IPS-15b (cell line): Measurements from ENCODE around the gene GJC2.

Experiments used
- H3K27me3 ChIP-seq: one replicate; pipeline ENCODE4 v1.6.1; 2013; ENCODE audit warnings: low read length; ENCODE audit not compliant: control insufficient read depth, insufficient read depth
- H3K36me3 ChIP-seq: one replicate; pipeline ENCODE4 v1.6.1; 2013; ENCODE audit warnings: low read length; ENCODE audit not compliant: control insufficient read depth, insufficient read depth
- H3K4me1 ChIP-seq: one replicate; pipeline ENCODE4 v1.6.1; 2013; ENCODE audit warnings: mild to moderate bottlenecking, low read length; ENCODE audit not compliant: control insufficient read depth, insufficient read depth
- H3K4me3 ChIP-seq: one replicate; pipeline ENCODE4 v1.5.1; 2013; ENCODE audit warnings: low read depth, low read length
- H3K9ac ChIP-seq: one replicate; pipeline ENCODE4 v1.6.1; 2013; ENCODE audit warnings: low read depth, mild to moderate bottlenecking, low read length
- H3K9me3 ChIP-seq: one replicate; pipeline ENCODE4 v1.6.1; 2013; ENCODE audit warnings: mild to moderate bottlenecking, low read length; ENCODE audit not compliant: control insufficient read depth, insufficient read depth

The GJC2 gene

DNA sequence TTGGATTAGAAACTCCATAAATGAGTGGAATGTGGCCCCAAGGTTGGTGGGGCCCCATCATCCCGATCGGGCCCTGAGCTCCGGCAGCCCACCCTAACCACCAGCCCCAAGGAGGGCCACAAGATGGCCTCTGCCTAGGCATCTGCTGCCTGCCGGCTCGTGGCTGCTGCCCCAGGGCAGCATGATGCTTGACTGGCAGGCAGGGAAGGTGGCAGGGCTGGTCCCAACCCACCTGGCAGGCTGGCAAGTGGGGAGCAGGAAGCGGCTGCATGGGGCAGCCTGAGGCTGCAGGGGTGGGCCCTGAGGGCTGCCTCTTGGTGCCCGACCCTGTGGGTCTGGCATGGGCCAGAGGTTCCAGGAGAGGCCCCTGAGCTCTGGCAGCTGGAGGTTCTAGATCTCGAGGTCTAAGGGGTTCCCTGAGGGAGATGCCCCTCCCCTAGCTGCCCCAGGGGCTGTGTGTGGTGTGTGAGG, 760 bp upstream of the GJC2 start:
- H3K4me1 ChIP-seq: no peaks in the 10 kb centered on the region
- no peaks in the 10 kb centered on the region for H3K9me3 ChIP-seq
- no peaks in the 10 kb centered on the region for H3K27me3 ChIP-seq
- H3K4me3 ChIP-seq: no peak overlapping the region
- no peaks in the 10 kb centered on the region for H3K36me3 ChIP-seq
- H3K9ac ChIP-seq: no peak overlapping the region

DNA sequence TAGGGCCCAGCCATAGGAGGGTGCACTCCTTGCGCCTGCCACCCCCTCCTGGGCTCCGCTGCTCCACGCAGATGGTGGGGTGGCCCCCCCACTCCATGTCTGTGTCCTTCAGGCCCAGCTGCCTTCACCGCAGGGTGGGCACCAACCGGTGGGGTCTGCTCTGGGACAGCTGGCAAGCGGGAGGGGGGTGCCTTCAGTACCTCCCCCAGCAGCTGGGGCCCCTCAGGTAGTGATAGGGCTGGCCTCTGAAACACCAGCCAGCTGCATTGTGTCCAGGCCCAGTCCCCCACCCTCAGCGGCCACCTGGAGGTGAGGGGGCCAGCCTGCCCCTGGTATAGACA, 360 bp downstream of the GJC2 start:
- Histone ChIP-seq H3K9me3 (no peaks in the 10 kb centered on the region), H3K4me1 (no peaks in the 10 kb centered on the region)

DNA sequence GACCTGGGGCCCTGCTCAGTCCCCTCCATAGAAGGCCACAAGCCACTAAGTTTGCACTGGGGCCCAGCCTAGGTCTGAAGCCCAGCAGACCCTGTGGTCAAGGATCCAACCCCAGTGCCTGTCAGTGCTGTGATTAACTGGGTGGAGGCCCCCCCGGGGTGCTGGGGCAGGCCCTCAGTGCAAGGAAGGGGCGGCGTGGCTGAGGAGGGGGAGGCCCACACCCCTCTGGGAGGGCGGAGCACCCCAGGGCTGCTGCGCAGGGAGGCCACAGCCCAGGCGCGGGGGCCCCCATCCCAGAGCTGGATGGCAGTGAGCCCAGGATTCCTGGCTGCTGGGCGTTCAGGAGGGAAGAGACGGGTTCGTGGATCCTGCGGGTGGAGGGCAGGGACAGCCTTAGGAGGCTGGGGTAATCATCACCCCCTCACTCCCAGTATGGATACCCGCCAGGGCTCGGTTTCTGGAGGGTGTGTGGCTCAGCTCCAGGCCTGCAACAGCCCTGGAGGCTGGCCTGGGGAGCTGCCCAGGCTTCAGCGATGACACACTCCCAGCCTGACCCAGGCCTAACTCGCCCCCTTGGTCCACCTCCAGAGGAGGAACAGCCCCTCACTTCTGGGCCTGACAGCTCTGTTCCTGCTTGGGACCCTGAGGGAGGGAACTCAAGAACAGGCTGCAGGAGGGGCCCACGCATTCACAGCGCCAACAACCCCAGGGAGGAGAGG, 890 bp downstream of the GJC2 start:
- Histone ChIP-seq H3K4me3 (no peak overlapping the region), H3K9ac (no peak overlapping the region), H3K36me3 (no peaks in the 10 kb centered on the region), H3K27me3 (no peaks in the 10 kb centered on the region), H3K9me3 (no peaks in the 10 kb centered on the region), H3K4me1 (no peaks in the 10 kb centered on the region)

More for the DNA sequence above, 360 bp downstream of the GJC2 start:
- H3K36me3 ChIP-seq: no peaks in the 10 kb centered on the region
- no peak overlapping the region for H3K9ac ChIP-seq
- H3K4me3 ChIP-seq: no peak overlapping the region
- no peaks in the 10 kb centered on the region for H3K27me3 ChIP-seq

DNA sequence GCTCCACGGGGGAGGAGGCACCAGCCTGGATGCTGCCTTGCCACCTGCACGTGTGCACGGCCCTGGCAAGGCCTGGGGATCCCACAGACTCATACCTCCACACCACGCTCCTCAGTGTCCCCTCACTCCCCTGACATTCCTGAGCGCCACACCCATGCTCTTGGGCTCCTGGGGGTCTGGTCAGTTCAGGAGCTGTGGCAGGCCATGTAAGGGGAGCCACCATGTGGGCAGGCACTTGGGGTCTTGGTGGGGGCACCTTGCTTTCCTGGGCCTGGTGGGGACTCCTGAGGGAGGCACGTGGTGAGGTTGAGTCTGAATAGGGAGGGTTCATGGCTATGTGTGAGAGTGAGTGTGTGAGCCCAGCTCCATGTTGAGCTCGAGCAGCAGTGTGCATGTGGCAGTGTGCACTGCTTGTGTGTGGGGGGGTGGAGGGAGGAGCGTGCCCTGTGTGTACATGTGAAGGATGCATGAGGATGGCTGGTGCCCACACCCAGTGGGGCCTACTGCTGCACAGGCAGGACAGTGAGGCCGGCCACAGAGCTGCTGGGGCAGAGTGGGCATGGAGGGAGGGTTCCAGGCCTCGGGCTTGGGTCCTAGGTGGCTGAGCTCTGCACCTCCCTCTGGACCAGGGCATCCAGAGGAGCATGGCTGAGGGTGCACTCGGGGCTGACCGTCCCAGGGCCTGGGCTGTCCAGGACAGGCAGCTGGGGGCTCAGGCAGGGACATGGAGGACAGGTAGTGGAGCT, 1.6 kb downstream of the GJC2 start:
- H3K27me3 ChIP-seq: no peaks in the 10 kb centered on the region
- H3K4me1 ChIP-seq: no peaks in the 10 kb centered on the region
- no peaks in the 10 kb centered on the region for H3K9me3 ChIP-seq
- no peak overlapping the region for H3K9ac ChIP-seq
- no peaks in the 10 kb centered on the region for H3K36me3 ChIP-seq
- no peak overlapping the region for H3K4me3 ChIP-seq

DNA sequence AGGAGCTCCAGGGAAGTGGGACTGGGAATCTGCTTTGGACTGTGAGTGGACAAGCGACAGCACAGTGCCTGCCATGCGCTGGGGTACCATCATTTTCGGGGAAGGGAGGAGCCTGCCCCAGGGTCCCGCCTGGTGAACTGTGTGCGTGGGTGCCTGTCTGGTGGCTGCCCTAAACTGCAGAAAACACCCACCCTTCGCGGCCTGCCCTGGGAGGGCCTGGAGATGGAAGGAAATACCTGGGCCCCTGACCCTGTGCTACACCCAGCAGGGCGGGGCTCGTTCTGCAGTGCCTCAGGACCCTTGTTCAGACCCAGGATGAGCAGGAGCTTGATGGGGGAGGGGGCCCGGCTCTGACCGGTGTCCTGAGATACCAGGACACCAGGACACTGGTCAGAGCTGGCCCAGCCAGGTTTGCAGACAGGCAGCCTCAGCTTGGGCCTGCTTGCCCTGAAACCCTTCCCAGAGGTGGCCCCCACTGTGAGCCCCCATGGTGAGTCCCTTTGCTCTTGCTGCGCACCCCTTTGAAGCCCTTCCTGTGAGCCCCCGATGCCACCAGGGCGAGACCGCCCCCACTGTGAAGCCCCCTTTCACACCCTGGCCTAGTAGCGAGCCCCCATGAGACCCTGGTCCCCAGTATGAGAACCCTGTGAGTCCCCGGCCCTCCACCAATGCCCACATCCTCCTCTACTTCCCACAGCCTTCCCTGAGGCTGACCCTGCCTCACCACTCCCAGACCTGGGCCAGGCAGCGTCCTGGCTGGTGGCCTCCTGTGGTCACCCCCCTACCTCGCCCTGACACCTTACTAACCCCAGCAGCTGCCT, 2.6 kb downstream of the GJC2 start:
- no peaks in the 10 kb centered on the region for H3K4me1 ChIP-seq
- H3K9ac ChIP-seq: no peak overlapping the region
- no peak overlapping the region for H3K4me3 ChIP-seq
- no peaks in the 10 kb centered on the region for H3K27me3 ChIP-seq
- no peaks in the 10 kb centered on the region for H3K36me3 ChIP-seq
- no peaks in the 10 kb centered on the region for H3K9me3 ChIP-seq

DNA sequence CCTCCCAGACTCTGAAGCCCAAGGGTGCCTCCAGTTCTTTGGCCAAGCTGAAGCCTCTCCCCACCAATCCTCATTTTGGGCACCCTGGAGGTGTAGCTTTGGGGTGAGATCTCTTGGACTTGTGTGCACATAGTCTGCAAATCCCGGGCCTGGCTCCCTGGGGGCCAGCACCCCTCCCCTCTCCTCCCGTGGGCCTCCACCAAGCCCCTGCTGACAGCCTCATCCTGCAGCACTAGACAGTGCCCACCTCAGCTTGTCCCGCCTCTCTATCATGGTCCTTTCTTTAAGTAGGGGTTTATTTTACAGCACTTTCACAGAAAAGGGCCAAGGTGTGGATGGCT, 3.2 kb downstream of the GJC2 start:
- Histone ChIP-seq H3K36me3 (no peaks in the 10 kb centered on the region), H3K27me3 (no peaks in the 10 kb centered on the region), H3K9me3 (no peaks in the 10 kb centered on the region), H3K9ac (no peak overlapping the region), H3K4me3 (no peak overlapping the region), H3K4me1 (no peaks in the 10 kb centered on the region)

DNA sequence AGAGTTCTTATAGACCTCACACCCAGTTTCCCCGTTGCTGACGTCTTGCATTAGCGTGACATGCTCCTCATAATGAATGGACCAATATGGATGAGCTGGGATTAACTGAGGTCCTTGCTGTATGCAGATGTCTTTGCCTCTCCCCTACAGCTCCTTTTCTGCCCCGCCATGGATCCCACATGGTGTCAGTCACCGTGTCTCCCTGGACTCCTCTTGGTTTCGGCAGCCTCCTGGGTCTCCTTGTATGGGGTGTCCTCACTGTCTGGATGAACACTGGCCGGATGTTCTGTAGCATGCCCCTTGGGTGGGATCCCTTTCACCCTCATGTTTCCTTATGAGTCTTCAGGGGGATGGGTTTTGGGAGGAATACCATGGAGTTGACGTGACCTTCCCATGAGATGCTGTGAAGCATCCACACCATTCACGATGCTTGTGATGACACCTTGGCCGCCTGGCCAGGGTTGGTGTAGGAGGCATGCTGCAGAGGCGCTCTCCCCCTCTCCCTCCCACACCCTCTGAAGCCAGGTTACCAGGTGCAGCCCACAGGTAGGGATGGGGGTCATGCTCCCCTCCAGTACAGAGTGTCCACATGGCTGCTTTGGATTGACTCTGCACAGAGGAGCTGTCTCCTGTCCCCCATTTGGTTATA, 4.4 kb downstream of the GJC2 start:
- H3K4me1 ChIP-seq: no peaks in the 10 kb centered on the region
- no peaks in the 10 kb centered on the region for H3K36me3 ChIP-seq
- H3K9ac ChIP-seq: no peak overlapping the region
- no peaks in the 10 kb centered on the region for H3K27me3 ChIP-seq
- H3K9me3 ChIP-seq: no peaks in the 10 kb centered on the region
- no peak overlapping the region for H3K4me3 ChIP-seq

DNA sequence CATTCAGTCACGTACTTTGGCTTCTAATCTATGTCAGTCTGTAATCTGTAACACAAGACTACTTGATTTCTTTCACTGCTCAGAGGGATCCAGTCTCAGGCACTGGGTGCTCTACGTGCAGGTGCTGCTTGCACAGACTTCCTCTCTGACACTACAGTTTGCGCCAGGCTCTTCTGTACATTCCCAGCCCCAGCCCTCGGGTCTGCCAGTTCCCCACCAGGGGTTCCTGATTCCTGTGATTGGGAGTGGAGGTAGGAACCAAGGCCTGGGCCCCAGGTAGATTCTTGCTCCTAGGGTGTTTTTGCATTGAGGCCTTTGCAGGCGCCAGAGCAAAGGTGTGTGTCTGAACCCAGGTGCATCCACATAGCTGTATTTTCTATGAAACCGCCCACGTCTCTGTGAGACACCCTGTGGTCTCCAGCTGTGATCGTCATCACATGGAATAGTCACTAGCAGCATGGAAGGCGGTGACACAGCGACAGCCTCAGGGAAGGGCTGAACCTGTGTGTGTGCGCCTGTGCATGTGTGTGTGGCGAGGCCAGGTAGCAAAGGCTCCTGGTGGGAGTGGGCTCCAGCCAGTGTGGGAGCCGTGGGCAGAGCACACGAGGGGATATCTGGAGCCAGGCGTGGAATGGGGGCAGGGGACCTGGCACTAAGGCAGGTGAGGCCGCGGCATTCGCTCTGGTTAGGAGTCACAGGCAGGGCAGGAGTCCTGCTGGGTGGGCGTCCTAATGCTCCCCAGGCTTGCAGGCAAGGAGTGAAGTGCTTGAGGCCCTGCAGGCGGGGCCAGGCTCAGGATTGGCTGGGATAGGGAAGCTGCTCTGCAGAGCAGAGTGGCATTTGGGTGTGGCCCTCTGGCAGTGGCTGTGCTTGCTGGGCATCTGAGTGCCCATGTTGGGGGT, 5.2 kb downstream of the GJC2 start:
- Histone ChIP-seq H3K4me3 (no peak overlapping the region), H3K9me3 (no peaks in the 10 kb centered on the region), H3K27me3 (no peaks in the 10 kb centered on the region), H3K4me1 (no peaks in the 10 kb centered on the region), H3K36me3 (no peaks in the 10 kb centered on the region), H3K9ac (no peak overlapping the region)

DNA sequence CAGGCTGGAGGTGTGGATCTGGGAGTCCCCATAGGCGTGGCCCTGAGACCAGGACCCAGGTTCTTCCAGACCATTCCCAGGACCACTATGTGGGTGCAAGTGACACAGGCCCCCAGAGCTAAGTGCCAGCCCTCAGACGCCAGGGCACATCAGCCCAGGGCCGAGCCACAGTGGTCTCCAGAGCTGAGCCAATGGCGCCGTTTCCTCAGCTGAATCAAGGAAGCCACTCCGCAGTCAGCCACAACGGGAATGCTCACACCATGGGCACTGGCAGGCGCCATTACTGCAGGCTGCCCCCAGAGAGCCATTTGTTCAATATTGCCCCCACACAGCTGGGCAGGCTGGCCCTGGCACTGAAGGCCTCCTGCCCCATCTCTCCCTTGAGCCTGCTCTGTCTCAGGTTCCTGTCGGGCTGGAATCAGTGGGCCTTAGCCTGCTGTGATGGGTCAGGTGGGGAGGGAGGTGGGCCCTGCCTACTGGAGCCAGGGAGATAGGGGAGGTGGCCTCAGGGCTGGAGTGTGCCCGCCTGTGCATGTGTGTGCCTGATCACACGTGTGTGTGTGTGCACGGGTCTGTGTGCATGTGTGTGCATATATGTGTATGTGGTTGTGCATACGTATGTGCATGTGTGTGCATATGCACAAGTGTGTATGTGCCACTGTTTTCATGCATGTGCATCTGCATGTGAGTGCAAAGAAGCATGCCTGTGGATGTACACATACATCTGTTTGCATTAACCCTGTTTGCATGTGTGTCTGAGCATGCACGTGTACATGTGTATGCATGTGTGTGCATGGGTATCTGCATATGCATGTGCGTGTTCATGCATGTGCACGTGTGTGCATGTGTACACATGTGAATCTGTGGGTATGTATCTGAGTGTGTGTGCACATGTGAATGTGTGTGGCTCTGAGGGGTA, 6.1 kb downstream of the GJC2 start:
- Histone ChIP-seq H3K4me1 (no peaks in the 10 kb centered on the region), H3K9ac (no peak overlapping the region), H3K9me3 (no peaks in the 10 kb centered on the region), H3K27me3 (no peaks in the 10 kb centered on the region), H3K36me3 (no peaks in the 10 kb centered on the region), H3K4me3 (no peak overlapping the region)

DNA sequence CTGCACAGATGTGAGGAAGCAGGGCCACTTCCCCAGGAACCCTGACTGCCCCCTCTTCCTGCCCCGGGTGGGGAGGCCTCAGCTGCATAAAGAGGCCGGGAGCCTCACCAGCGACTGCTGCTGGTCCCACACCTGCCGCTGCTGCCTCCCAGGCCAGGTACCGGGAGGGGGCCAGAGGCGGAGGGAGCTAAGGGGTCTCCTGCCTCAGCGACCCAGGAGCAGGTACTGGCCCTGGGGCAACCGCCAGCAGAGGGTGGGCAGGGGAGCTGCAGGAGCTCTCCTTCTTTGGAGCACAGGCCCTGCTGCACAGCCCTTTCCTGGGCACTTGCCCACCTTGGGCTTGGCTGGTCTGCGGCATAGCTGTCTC, 6.8 kb downstream of the GJC2 start:
- Histone ChIP-seq H3K4me1 (no peaks in the 10 kb centered on the region), H3K9me3 (no peaks in the 10 kb centered on the region), H3K4me3 (no peak overlapping the region), H3K27me3 (no peaks in the 10 kb centered on the region), H3K36me3 (no peaks in the 10 kb centered on the region), H3K9ac (no peak overlapping the region)
